Suprapubic skin (tissue), 3 donors: ENCODE measurements around the gene SANBR.
"Not testable (repeated sequence)": the region's sequence is repeated elsewhere in the genome, so short reads cannot be mapped to it uniquely, and the experiment has no call there.

Experiments used
- POLR2A ChIP-seq, 2 donors: fragments of 450-650 bp; IDR thresholded peaks; one replicate each; pipeline ENCODE4 v1.6.1; 2017; ENCODE audit warnings: antibody characterized with exemption in 2 of 2, mild to moderate bottlenecking in 2 of 2, moderate library complexity in 2 of 2
- TF ChIP-seq, protein P1 (sequence below), 2 donors: fragments of 200-600 bp in 1 of 2; fragments of 450-650 bp in 1 of 2; sonication (generic) in 1 of 2; IDR thresholded peaks; one replicate each; pipeline ENCODE4 v1.5.1; 2016 to 2019; ENCODE audit warnings: antibody characterized with exemption in 2 of 2, mild to moderate bottlenecking in 1 of 2, moderate library complexity in 1 of 2

DNA sequence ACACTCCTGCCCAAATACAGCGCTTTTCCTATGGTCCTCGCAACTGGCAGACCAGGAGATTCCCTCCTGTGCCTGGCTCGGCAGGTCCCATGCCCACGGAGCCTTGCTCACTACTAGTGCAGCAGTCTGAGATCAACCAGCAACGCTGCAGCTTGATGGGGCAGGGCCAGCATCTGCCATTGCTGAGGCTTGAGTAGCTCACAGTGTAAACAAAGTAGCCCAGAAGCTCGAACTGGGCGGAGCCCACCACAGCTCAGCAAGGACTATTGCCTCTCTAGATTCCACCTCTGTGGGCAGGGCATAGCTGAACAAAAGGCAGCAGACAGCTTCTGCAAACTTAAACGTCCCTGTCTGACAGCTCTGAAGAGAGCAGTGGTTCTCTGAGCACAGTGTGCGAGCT, 31.1 kb upstream of the SANBR start:
- TF ChIP-seq, protein P1, sequence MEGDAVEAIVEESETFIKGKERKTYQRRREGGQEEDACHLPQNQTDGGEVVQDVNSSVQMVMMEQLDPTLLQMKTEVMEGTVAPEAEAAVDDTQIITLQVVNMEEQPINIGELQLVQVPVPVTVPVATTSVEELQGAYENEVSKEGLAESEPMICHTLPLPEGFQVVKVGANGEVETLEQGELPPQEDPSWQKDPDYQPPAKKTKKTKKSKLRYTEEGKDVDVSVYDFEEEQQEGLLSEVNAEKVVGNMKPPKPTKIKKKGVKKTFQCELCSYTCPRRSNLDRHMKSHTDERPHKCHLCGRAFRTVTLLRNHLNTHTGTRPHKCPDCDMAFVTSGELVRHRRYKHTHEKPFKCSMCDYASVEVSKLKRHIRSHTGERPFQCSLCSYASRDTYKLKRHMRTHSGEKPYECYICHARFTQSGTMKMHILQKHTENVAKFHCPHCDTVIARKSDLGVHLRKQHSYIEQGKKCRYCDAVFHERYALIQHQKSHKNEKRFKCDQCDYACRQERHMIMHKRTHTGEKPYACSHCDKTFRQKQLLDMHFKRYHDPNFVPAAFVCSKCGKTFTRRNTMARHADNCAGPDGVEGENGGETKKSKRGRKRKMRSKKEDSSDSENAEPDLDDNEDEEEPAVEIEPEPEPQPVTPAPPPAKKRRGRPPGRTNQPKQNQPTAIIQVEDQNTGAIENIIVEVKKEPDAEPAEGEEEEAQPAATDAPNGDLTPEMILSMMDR (IDR thresholded peaks at IDR 0.05): not testable (repeated sequence)
- TF ChIP-seq POLR2A (IDR thresholded peaks at IDR 0.05): not testable (repeated sequence)
